ENCODE results near the gene FRMD8. TPM values are rescaled to one million over a fixed set of nuclear protein-coding genes. Genes with fewer than 3 reads are reported as not detected.

Gene FRMD8
- total RNA-seq, 1 experiment from 2014 or later, result 40.2 TPM

- BruUV-seq (replicated peaks), result no TSS peak
- no peak for TF ChIP-seq CTCF (IDR thresholded peaks at IDR 0.05; ENCODE audit: unreplicated experiment)
- intact Hi-C loops (cut with micrococcal nuclease; ENCODE audit: unreplicated experiment), result no loop called here
- peaks cover 82% of the 10 kb centered on the region for H3K4me1 Mint-ChIP-seq (ENCODE audit: low read depth, unreplicated experiment)
- H3K36me3 Mint-ChIP-seq (ENCODE audit: insufficient read depth, unreplicated experiment), result peaks cover 97% of the 10 kb centered on the region
- no peaks in the 10 kb centered on the region for H3K9me3 Mint-ChIP-seq (ENCODE audit: low read depth, unreplicated experiment)
- H3K27ac Mint-ChIP-seq (ENCODE audit: unreplicated experiment), result peak overlapping the region; percentile 80
- no peak for DNase-seq
- peak overlapping the region; percentile 50 for H3K4me3 Mint-ChIP-seq (ENCODE audit: low read depth, unreplicated experiment)
- CTCF ChIA-PET, result no interaction called here
- no peaks in the 10 kb centered on the region for H3K27me3 Mint-ChIP-seq (ENCODE audit: unreplicated experiment)
Observed at GRCh38 chr11:65434667-65435410, 48.4 kb downstream of the FRMD8 start.

- peaks cover 82% of the 10 kb centered on the region for H3K4me1 Mint-ChIP-seq (ENCODE audit: low read depth, unreplicated experiment)
- CTCF ChIA-PET, result no interaction called here
- no peak for TF ChIP-seq CTCF (IDR thresholded peaks at IDR 0.05; ENCODE audit: unreplicated experiment)
- peak overlapping the region; percentile 80 for H3K27ac Mint-ChIP-seq (ENCODE audit: unreplicated experiment)
- H3K4me3 Mint-ChIP-seq (ENCODE audit: low read depth, unreplicated experiment), result peak overlapping the region; percentile 50
- DNase-seq, result no peak
- H3K36me3 Mint-ChIP-seq (ENCODE audit: insufficient read depth, unreplicated experiment), result peaks cover 97% of the 10 kb centered on the region
- no TSS peak for BruUV-seq (replicated peaks)
- no peaks in the 10 kb centered on the region for H3K27me3 Mint-ChIP-seq (ENCODE audit: unreplicated experiment)
- H3K9me3 Mint-ChIP-seq (ENCODE audit: low read depth, unreplicated experiment), result no peaks in the 10 kb centered on the region
- intact Hi-C loops (cut with micrococcal nuclease; ENCODE audit: unreplicated experiment), result no loop called here
Observed at GRCh38 chr11:65435411-65435931, 49.0 kb downstream of the FRMD8 start.

- no TSS peak for BruUV-seq (replicated peaks)
- no peaks in the 10 kb centered on the region for H3K9me3 Mint-ChIP-seq (ENCODE audit: low read depth, unreplicated experiment)
- no peak for DNase-seq
Observed at GRCh38 chr11:65435981-65436411, 49.6 kb downstream of the FRMD8 start.

GRCh38 chr11:65436412-65437032 is 50.1 kb downstream of the FRMD8 start:
- BruUV-seq (replicated peaks), result no TSS peak
- Mint-ChIP-seq H3K4me1 (ENCODE audit: low read depth, unreplicated experiment) (peaks cover 78% of the 10 kb centered on the region), H3K9me3 (ENCODE audit: low read depth, unreplicated experiment) (no peaks in the 10 kb centered on the region), H3K36me3 (ENCODE audit: insufficient read depth, unreplicated experiment) (peaks cover 97% of the 10 kb centered on the region), H3K27me3 (ENCODE audit: unreplicated experiment) (no peaks in the 10 kb centered on the region), H3K4me3 (ENCODE audit: low read depth, unreplicated experiment) (peak overlapping the region; percentile 50), H3K27ac (ENCODE audit: unreplicated experiment) (peak overlapping the region; percentile 80)
- intact Hi-C loops (cut with micrococcal nuclease; ENCODE audit: unreplicated experiment), result no loop called here
- no peak for DNase-seq
- TF ChIP-seq CTCF (IDR thresholded peaks at IDR 0.05; ENCODE audit: unreplicated experiment), result no peak
- CTCF ChIA-PET, result interaction anchor here (0.5 to 0.7 kb wide), 2 partner anchors 32 to 45 kb away, joined by 3 to 4 read pairs; no protein-coding TSS in a partner anchor

More at GRCh38 chr11:65435981-65436411, 49.6 kb downstream of the FRMD8 start:
- H3K4me3 Mint-ChIP-seq (ENCODE audit: low read depth, unreplicated experiment), result peak overlapping the region; percentile 50
- CTCF ChIA-PET, result no interaction called here
- intact Hi-C loops (cut with micrococcal nuclease; ENCODE audit: unreplicated experiment), result no loop called here
- H3K27ac Mint-ChIP-seq (ENCODE audit: unreplicated experiment), result peak overlapping the region; percentile 80
- TF ChIP-seq CTCF (IDR thresholded peaks at IDR 0.05; ENCODE audit: unreplicated experiment), result no peak
- peaks cover 82% of the 10 kb centered on the region for H3K4me1 Mint-ChIP-seq (ENCODE audit: low read depth, unreplicated experiment)
- H3K27me3 Mint-ChIP-seq (ENCODE audit: unreplicated experiment), result no peaks in the 10 kb centered on the region
- H3K36me3 Mint-ChIP-seq (ENCODE audit: insufficient read depth, unreplicated experiment), result peaks cover 97% of the 10 kb centered on the region

All from Calu3 (cell line).